CD8-positive, alpha-beta memory T cell (primary cell): ENCODE data around the gene THEMIS. TPM values are rescaled to one million over a fixed set of nuclear protein-coding genes. Genes with fewer than 3 reads are reported as not detected.

Experiments
- CTCF ChIA-PET: fragments of 350-600 bp; sonication (Branson Sonifier 250); formaldehyde crosslinking; loops from one replicate; lab custom pipeline; 2021; ENCODE audit warnings: antibody characterized with exemption; lab: Charles Lee
- POLR2A ChIA-PET: fragments of 350-600 bp; sonication (Branson Sonifier 250); formaldehyde crosslinking; loops from one replicate; lab custom pipeline; 2021; ENCODE audit warnings: antibody characterized with exemption; lab: Charles Lee
- DNase-seq, 5 donors: peaks; one replicate each; pipeline versions ENCODE4 v3.0.0 to v3.0.0-alpha.2; 2020 to 2022; ENCODE audit warnings: mixed read lengths in 1 of 5
- H3K27ac ChIP-seq: one replicate; pipeline ENCODE4 v1.7.0; 2013; ENCODE audit warnings: low read depth, mild to moderate bottlenecking, low read length, moderate library complexity
- H3K27me3 ChIP-seq: 2 replicates; pipeline ENCODE4 v1.7.0; 2013; ENCODE audit warnings: low read length, mild to moderate bottlenecking; ENCODE audit not compliant: insufficient read depth, poor library complexity, severe bottlenecking
- H3K36me3 ChIP-seq: 2 replicates; pipeline ENCODE4 v1.7.0; 2013; ENCODE audit warnings: mild to moderate bottlenecking, low read length, moderate library complexity; ENCODE audit not compliant: insufficient read depth
- H3K4me1 ChIP-seq: 2 replicates; pipeline ENCODE4 v1.7.0; 2013; ENCODE audit warnings: mild to moderate bottlenecking, low read length, moderate library complexity; ENCODE audit not compliant: insufficient read depth
- H3K4me3 ChIP-seq: 2 replicates; pipeline ENCODE4 v1.7.0; 2013; ENCODE audit warnings: mild to moderate bottlenecking, low read length
- H3K9me3 ChIP-seq: 2 replicates; pipeline ENCODE4 v1.7.0; 2013; ENCODE audit warnings: mild to moderate bottlenecking, low read length
- H3K27ac Mint-ChIP-seq, 8 donors: one replicate each; pipeline ENCODE4 v1.8.0; 2020 to 2021; ENCODE audit warnings: mixed read lengths in 8 of 8, mild to moderate bottlenecking in 6 of 8, inconsistent platforms in 3 of 8, moderate library complexity in 3 of 8
- H3K27me3 Mint-ChIP-seq, 2 donors: one replicate each; pipeline ENCODE4 v1.8.0; 2020 to 2021; ENCODE audit warnings: mixed read lengths in 2 of 2, mild to moderate bottlenecking in 1 of 2, moderate library complexity in 1 of 2
- H3K36me3 Mint-ChIP-seq, 3 donors: one replicate each; pipeline ENCODE4 v1.8.0; 2020 to 2021; ENCODE audit warnings: mixed read lengths in 3 of 3, inconsistent platforms in 1 of 3, mild to moderate bottlenecking in 1 of 3
- H3K4me1 Mint-ChIP-seq, 3 donors: one replicate each; pipeline ENCODE4 v1.8.0; 2020 to 2021; ENCODE audit warnings: mixed read lengths in 3 of 3, inconsistent platforms in 1 of 3, mild to moderate bottlenecking in 1 of 3
- H3K4me3 Mint-ChIP-seq, 7 donors: one replicate each; pipeline ENCODE4 v1.8.0; 2020 to 2021; ENCODE audit warnings: mixed read lengths in 7 of 7, mild to moderate bottlenecking in 6 of 7, moderate library complexity in 4 of 7, inconsistent platforms in 2 of 7
- H3K9me3 Mint-ChIP-seq, 5 donors: one replicate each; pipeline ENCODE4 v1.8.0; 2020 to 2022; ENCODE audit warnings: mixed read lengths in 5 of 5, mild to moderate bottlenecking in 3 of 5, moderate library complexity in 2 of 5, inconsistent platforms in 1 of 5
- polyA plus RNA-seq: library from polyadenylated mRNA; unstranded; fragments of 300-500 nt; fragmentation: Illumina TruSeq; gene quantifications from one replicate; pipeline ENCODE4 v1.2.3, GENCODE V29; 2021
- total RNA-seq, 2 experiments: library from RNA; stranded (reverse); gene quantifications; one replicate each; pipeline ENCODE4 v1.2.3, GENCODE V29; 2021

The THEMIS gene
- total and polyA plus RNA-seq, 3 experiments from 2014 or later = 39.9 to 107 (median 40.6) TPM

DNA sequence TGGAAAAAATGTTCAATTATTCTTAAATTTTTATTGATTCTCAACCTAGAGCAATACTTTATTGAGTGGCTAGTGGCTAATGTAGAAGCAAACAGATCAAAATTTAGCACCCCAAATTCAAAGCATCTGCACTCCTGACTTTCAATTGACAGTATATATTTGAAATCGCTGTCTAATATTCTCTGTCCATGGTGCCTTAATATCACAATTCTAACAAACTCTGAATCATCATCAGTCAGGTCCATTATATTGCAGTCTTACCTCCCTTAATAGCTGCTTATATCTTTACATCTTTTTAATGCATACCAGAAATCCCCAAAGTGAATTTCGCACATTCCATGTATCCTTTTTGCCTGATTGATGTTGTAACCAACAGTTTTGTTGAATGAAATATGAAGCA, 134.9 kb downstream of the THEMIS start:
- peaks cover 43% of the 10 kb centered on the region for H3K4me1 ChIP-seq
- no peak for DNase-seq
- H3K4me1 Mint-ChIP-seq = peaks cover 67 to 94% (median 93%) of the 10 kb centered on the region in 3 donors

DNA sequence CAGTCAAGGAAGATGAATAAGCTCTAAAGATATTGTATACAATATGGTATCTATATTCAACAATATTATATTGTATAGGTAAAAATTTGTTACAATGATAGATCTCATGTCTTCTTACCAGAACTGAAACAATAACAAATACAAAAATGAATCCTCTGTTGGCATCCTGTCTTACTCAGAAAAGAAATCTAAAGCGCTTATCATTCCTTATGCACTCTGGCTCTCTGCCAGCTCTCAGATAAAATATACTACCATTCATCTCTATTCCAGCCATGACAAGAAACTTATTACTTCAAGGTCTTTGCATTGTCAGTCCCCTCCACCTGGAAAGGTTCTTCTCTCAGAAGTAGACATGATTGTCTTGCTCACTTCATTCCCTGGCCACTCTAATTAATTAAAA, 138.6 kb downstream of the THEMIS start:
- Mint-ChIP-seq H3K4me3 (peak overlapping the region in 1 of 7 donors; percentile 19), H3K36me3 (peaks cover 0 to 12% (median 4%) of the 10 kb centered on the region in 3 donors), H3K27ac (peak overlapping the region in 6 of 8 donors; percentile 8 to 92 (median 56)), H3K27me3 (no peaks in the 10 kb centered on the region), H3K9me3 (no peaks in the 10 kb centered on the region), H3K4me1 (peaks cover 60 to 82% (median 81%) of the 10 kb centered on the region in 3 donors)
- Histone ChIP-seq H3K4me3 (no peak overlapping the region), H3K36me3 (no peaks in the 10 kb centered on the region), H3K27me3 (no peaks in the 10 kb centered on the region), H3K9me3 (no peaks in the 10 kb centered on the region), H3K4me1 (peaks cover 35% of the 10 kb centered on the region), H3K27ac (no peak overlapping the region)
- peak in 1 of 5 donors; percentile 14 for DNase-seq
- ChIA-PET POLR2A (no interaction called here), CTCF (no interaction called here)

More for the DNA sequence above, 134.9 kb downstream of the THEMIS start:
- no peak overlapping the region for H3K4me3 ChIP-seq
- H3K36me3 ChIP-seq = no peaks in the 10 kb centered on the region
- no peak overlapping the region for H3K27ac ChIP-seq
- H3K9me3 ChIP-seq = no peaks in the 10 kb centered on the region
- Mint-ChIP-seq H3K27me3 (no peaks in the 10 kb centered on the region), H3K9me3 (peaks cover 0 to 6% (median 1%) of the 10 kb centered on the region in 5 donors), H3K36me3 (peaks cover 10 to 30% (median 20%) of the 10 kb centered on the region in 3 donors), H3K27ac (peak overlapping the region in 1 of 8 donors; percentile 61), H3K4me3 (no peak overlapping the region)
- ChIA-PET CTCF (no interaction called here), POLR2A (no interaction called here)
- no peaks in the 10 kb centered on the region for H3K27me3 ChIP-seq

DNA sequence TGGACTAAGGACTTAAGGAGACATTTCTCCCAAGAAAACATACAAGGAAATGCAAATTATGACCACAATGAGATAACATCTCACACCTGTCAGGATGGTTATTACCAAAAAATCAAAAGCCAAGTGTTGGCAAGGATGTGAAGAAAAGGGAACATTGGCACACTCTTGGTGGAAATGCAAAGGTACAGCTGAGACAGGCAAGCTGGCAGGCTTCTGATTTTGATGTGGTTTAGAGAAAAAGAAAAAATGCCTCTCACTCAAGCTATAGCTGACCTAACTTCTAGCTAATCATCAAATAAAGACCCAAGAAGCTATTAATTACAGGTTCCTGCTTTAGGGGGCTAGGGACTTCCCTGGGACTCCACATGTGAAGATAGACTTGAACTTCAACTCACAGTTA, 139.8 kb downstream of the THEMIS start:
- Histone ChIP-seq H3K9me3 (peaks cover under 1% of the 10 kb centered on the region), H3K4me3 (no peak overlapping the region), H3K4me1 (peaks cover 33% of the 10 kb centered on the region), H3K36me3 (no peaks in the 10 kb centered on the region), H3K27ac (no peak overlapping the region), H3K27me3 (no peaks in the 10 kb centered on the region)
- peaks cover 0 to 2% (median 0%) of the 10 kb centered on the region in 5 donors for H3K9me3 Mint-ChIP-seq
- H3K27me3 Mint-ChIP-seq = no peaks in the 10 kb centered on the region
- H3K36me3 Mint-ChIP-seq = peaks cover 3 to 15% (median 4%) of the 10 kb centered on the region in 3 donors
- no peak for DNase-seq
- H3K27ac Mint-ChIP-seq = peak overlapping the region in 7 of 8 donors; percentile 15 to 77 (median 47)
- CTCF ChIA-PET = no interaction called here
- POLR2A ChIA-PET = no interaction called here
- H3K4me1 Mint-ChIP-seq = peaks cover 56 to 79% (median 76%) of the 10 kb centered on the region in 3 donors
- no peak overlapping the region for H3K4me3 Mint-ChIP-seq

DNA sequence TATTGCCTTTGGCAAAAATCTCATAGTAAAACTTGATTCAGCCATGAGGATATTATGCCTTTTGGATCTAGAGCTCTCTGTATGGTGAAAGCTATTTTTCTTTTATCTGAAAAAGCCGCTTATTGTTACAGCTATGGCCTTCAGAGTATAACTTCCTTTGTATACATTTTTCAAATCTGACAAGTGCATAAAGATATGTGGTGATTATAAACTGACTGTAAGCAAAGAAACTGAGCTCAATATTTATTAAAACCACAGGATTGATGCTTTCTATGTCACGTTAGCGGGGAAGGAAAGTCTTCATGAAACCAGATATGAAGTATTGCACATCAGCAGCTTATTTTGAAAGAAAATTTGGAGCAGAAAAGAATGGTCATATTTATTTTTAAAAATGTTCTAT, 151.8 kb downstream of the THEMIS start:
- H3K27ac ChIP-seq = no peak overlapping the region
- no peaks in the 10 kb centered on the region for H3K9me3 Mint-ChIP-seq
- H3K27me3 Mint-ChIP-seq = no peaks in the 10 kb centered on the region
- H3K4me1 ChIP-seq = peaks cover 30% of the 10 kb centered on the region
- H3K27me3 ChIP-seq = no peaks in the 10 kb centered on the region
- peak overlapping the region in 2 of 8 donors; percentile 7 to 61 for H3K27ac Mint-ChIP-seq
- H3K4me3 Mint-ChIP-seq = no peak overlapping the region
- ChIA-PET POLR2A (no interaction called here), CTCF (no interaction called here)
- H3K4me1 Mint-ChIP-seq = peaks cover 61 to 86% (median 82%) of the 10 kb centered on the region in 3 donors
- DNase-seq = no peak
- no peak overlapping the region for H3K4me3 ChIP-seq
- peaks cover 0 to 16% (median 7%) of the 10 kb centered on the region in 3 donors for H3K36me3 Mint-ChIP-seq
- H3K36me3 ChIP-seq = no peaks in the 10 kb centered on the region
- no peaks in the 10 kb centered on the region for H3K9me3 ChIP-seq

DNA sequence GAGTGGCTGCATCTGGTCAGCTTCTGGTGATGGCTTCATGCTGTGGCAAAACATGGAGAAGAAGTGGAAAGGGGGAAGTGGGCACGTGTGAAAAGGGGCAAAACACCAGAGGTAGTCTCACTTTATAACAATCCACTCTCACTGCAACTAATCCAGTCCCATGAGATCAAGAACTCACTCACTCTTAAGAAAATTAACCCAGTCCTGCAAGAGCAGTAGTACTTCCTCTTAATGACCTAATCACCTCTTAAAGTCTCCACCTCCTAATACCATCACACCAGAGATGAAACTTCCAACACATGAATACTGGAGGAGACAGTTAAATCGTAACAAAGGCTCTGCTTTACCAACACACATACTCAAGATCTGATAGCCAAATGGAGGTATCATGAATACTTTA, 152.6 kb downstream of the THEMIS start:
- DNase-seq = no peak
- Mint-ChIP-seq H3K4me1 (peaks cover 61 to 83% (median 80%) of the 10 kb centered on the region in 3 donors), H3K27ac (peak overlapping the region; percentile 43 to 88 (median 76)), H3K4me3 (peak overlapping the region in 5 of 7 donors; percentile 2 to 66 (median 12)), H3K9me3 (no peaks in the 10 kb centered on the region), H3K27me3 (no peaks in the 10 kb centered on the region), H3K36me3 (peaks cover 2 to 18% (median 7%) of the 10 kb centered on the region in 3 donors)
- Histone ChIP-seq H3K9me3 (no peaks in the 10 kb centered on the region), H3K27ac (no peak overlapping the region), H3K4me1 (peaks cover 27% of the 10 kb centered on the region), H3K4me3 (no peak overlapping the region), H3K27me3 (no peaks in the 10 kb centered on the region), H3K36me3 (no peaks in the 10 kb centered on the region)
- POLR2A ChIA-PET = no interaction called here
- CTCF ChIA-PET = no interaction called here

DNA sequence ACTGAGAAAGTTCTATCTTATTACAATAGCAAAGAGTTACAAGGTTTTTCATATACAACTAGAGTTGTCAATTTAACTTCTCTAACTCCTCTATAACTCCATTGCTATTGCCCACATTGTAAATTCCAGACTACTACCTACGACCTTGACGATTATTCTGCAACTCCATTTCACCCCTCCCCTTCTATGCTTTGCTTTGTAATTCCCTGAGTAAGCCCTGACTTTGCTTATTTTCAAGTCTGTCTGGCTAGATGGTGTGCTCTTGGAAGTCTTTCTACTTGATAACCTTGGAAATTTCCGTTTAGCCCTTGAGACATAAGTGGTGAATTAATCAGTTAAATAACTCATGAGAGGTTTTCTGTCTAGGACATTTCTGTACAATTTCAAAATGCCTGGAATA, 162.4 kb downstream of the THEMIS start:
- H3K27ac Mint-ChIP-seq = peak overlapping the region in 4 of 8 donors; percentile 5 to 59 (median 32)
- CTCF ChIA-PET = interaction anchor here (1.0 to 3.9 kb wide), 3 partner anchors 49 to 590 kb away, joined by 3 to 27 read pairs (median 4); no protein-coding TSS in a partner anchor

DNA sequence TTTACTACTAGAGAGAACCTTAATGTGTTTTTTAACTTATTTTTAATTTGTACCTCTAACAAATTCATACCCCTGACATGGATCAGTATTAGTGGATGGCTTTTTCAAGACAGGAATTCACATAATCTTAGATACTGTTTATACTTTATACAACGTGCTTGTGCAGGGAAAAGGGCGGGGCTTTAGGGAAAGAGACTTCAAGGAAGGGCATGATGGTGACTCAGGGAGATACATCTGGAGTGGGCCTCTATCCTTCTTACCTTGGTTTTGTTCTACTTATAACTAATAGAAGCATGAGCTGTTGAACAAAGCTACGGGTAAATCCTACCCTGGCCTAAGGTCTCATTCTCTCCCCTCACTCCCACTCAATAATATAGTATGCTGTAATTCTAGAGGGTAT, 163.1 kb downstream of the THEMIS start:
- no peak overlapping the region for H3K4me3 Mint-ChIP-seq
- H3K27ac Mint-ChIP-seq = peak overlapping the region in 7 of 8 donors; percentile 3 to 81 (median 56)
- H3K9me3 ChIP-seq = no peaks in the 10 kb centered on the region
- peaks cover 44 to 78% (median 71%) of the 10 kb centered on the region in 3 donors for H3K4me1 Mint-ChIP-seq
- H3K27me3 Mint-ChIP-seq = no peaks in the 10 kb centered on the region
- peaks cover 12% of the 10 kb centered on the region for H3K4me1 ChIP-seq
- H3K36me3 ChIP-seq = no peaks in the 10 kb centered on the region
- no peaks in the 10 kb centered on the region for H3K27me3 ChIP-seq
- ChIA-PET CTCF (interaction anchor here (0.9 to 3.9 kb wide), 7 partner anchors 10 to 599 kb away, joined by 3 to 27 read pairs (median 4); no protein-coding TSS in a partner anchor), POLR2A (no interaction called here)
- no peaks in the 10 kb centered on the region for H3K9me3 Mint-ChIP-seq
- H3K36me3 Mint-ChIP-seq = peaks cover 0 to 29% (median 3%) of the 10 kb centered on the region in 3 donors
- no peak for DNase-seq
- no peak overlapping the region for H3K27ac ChIP-seq
- H3K4me3 ChIP-seq = no peak overlapping the region

More for the DNA sequence above, 162.4 kb downstream of the THEMIS start:
- peaks cover 44 to 77% (median 69%) of the 10 kb centered on the region in 3 donors for H3K4me1 Mint-ChIP-seq
- Histone ChIP-seq H3K9me3 (no peaks in the 10 kb centered on the region), H3K4me3 (no peak overlapping the region), H3K27me3 (no peaks in the 10 kb centered on the region), H3K36me3 (no peaks in the 10 kb centered on the region), H3K4me1 (peaks cover 8% of the 10 kb centered on the region), H3K27ac (no peak overlapping the region)
- POLR2A ChIA-PET = no interaction called here
- no peak for DNase-seq
- H3K9me3 Mint-ChIP-seq = no peaks in the 10 kb centered on the region
- H3K36me3 Mint-ChIP-seq = peaks cover under 1 to 25% (median 3%) of the 10 kb centered on the region in 3 donors
- H3K4me3 Mint-ChIP-seq = no peak overlapping the region
- H3K27me3 Mint-ChIP-seq = no peaks in the 10 kb centered on the region

DNA sequence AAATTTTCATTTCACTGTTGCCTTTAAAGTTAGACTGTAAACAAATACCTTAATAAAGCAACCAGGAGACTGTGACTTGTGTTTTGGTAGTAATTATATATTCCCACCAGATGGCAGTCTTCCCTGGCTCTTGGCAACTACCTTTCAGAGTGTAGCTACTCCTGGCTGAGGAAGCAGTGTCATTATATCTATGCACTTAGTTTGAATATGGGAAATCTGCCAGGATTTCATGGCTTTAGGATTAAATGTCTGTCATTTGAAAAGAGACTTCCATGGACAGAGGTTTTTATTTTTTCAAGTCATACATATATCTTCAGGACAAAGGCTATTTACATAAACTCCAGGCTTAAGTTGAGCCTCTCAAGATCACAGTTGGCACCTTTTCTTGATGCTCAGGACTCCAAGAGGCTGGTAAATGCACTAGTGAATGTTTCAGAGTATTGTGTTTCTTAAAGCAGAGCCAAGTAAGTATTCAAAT, 163.8 kb downstream of the THEMIS start:
- Mint-ChIP-seq H3K27me3 (no peaks in the 10 kb centered on the region), H3K4me1 (peaks cover 46 to 80% (median 73%) of the 10 kb centered on the region in 3 donors), H3K4me3 (peak overlapping the region in 1 of 7 donors; percentile 30), H3K36me3 (peaks cover 0 to 33% (median 5%) of the 10 kb centered on the region in 3 donors), H3K9me3 (no peaks in the 10 kb centered on the region), H3K27ac (peak overlapping the region in 6 of 8 donors; percentile 50 to 77 (median 58))
- peaks cover 15% of the 10 kb centered on the region for H3K4me1 ChIP-seq
- H3K36me3 ChIP-seq = no peaks in the 10 kb centered on the region
- H3K4me3 ChIP-seq = no peak overlapping the region
- POLR2A ChIA-PET = no interaction called here
- no peaks in the 10 kb centered on the region for H3K27me3 ChIP-seq
- H3K9me3 ChIP-seq = no peaks in the 10 kb centered on the region
- H3K27ac ChIP-seq = no peak overlapping the region
- peak in 4 of 5 donors; percentile 14 to 62 (median 55) for DNase-seq
- CTCF ChIA-PET = interaction anchor here (0.6 to 3.9 kb wide), 10 partner anchors 9 to 779 kb away, joined by 3 to 27 read pairs (median 4); no protein-coding TSS in a partner anchor
